Measurements from ENCODE around the gene TEX38.

- no peak for TF ChIP-seq CTCF (IDR thresholded peaks at IDR 0.05)
- no peak for TF ChIP-seq POLR2A (IDR thresholded peaks at IDR 0.05)
Measured at GRCh38 chr1:46673749-46674182, 2.1 kb downstream of the TEX38 start.

Measured in vagina (tissue), 2 donors.